ENCODE results near the gene YIPF2.
"Not testable (repeated sequence)": the region's sequence is repeated elsewhere in the genome, so short reads cannot be mapped to it uniquely, and the experiment has no call there.

YIPF2 gene

GRCh38 chr19:10960314-10961072 is 32.1 kb upstream of the YIPF2 start, which contains the start of gene SMARCA4:
TSS of gene SMARCA4 (plus strand) at chr19:10961030. CDS start at chr19:10984152, 23,122 bp downstream.
- ChIA-PET POLR2A (interaction anchor here (0.6 kb wide), 1 partner anchor 227 kb away, joined by 4 read pairs; no protein-coding TSS in a partner anchor), CTCF (interaction anchor here (0.7 kb wide), 1 partner anchor 18 kb away, joined by 3 read pairs; no protein-coding TSS in a partner anchor)
- Histone ChIP-seq H3K4me3 (ENCODE audit: control insufficient read depth in 1 of 7, extremely low read depth in 1 of 7, insufficient read depth in 4 of 7, low read depth in 2 of 7, low read length in 6 of 7) (peak within 1 kb of the TSS; percentile 71 to 97 (median 90)), H3K27ac (ENCODE audit: insufficient read depth in 1 of 2, low read depth in 1 of 2, low read length in 2 of 2, poor library complexity in 1 of 2, severe bottlenecking in 2 of 2) (peak within 1 kb of the TSS; percentile 85 to 96), H3K4me1 (ENCODE audit: control extremely low read depth in 1 of 4, control insufficient read depth in 4 of 4, insufficient read depth in 4 of 4, low read length in 3 of 4) (peaks cover 8 to 31% (median 21%) of the 10 kb centered on the region in 4 experiments), H3K27me3 (replicated peaks in 2 of 5; ENCODE audit: control insufficient read depth in 4 of 5, insufficient read depth in 5 of 5, low read length in 4 of 5) (no peaks in the 10 kb centered on the region), H3K9me3 (ENCODE audit: control extremely low read depth in 1 of 5, control insufficient read depth in 4 of 5, insufficient read depth in 2 of 5, low read depth in 1 of 5, low read length in 4 of 5) (no peaks in the 10 kb centered on the region), H3K36me3 (ENCODE audit: control insufficient read depth in 4 of 4, insufficient read depth in 4 of 4, low read length in 3 of 4) (peaks cover 0 to 3% (median 0%) of the 10 kb centered on the region in 4 experiments)
- WGBS (ENCODE audit: insufficient coverage) = 0% methylated on average over 76 of the region's 100 CpGs
- DNase-seq = peak; percentile 96 to 98 (median 97)

DNA sequence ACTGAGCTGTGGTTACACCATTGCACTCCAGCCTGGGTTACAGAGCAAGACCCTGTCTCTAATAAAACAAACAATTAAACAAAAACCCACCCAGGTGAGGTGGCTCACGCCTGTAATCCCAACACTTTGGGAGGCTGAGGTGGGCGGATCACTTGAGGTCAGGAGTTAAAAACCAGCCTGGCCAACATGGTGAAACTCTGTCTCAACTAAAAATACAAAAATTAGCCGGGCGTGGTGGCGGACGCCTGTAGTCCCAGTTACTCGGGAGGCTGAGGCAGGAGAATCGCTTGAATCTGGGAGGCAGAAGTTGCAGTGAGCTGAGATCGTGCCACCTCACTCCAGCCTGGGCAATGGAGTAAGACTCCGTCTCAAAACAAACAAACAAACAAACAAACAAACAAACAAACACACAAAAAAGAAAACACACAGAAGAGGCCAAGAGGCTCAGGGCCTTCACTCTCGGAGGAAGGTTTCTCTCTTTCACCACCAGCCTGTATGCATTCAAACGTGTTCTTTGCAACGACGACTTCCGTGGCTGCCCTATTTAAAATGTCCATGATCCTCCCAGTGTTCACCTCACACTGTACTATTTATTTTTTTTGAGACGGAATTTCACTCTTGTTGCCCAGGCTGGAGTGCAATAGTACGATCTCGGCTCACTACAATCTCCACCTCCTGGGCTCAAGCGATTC is 31.0 kb upstream of the YIPF2 start:
- POLR2A ChIA-PET = interaction anchor here (0.6 kb wide), 2 partner anchors 88 to 228 kb away, joined by 3 to 4 read pairs; no protein-coding TSS in a partner anchor
- H3K4me3 ChIP-seq (ENCODE audit: control insufficient read depth in 1 of 7, extremely low read depth in 1 of 7, insufficient read depth in 4 of 7, low read depth in 2 of 7, low read length in 6 of 7) = peak overlapping the region in 2 of 7 experiments; percentile 74 to 90
- H3K27me3 ChIP-seq (replicated peaks in 2 of 5; ENCODE audit: control insufficient read depth in 4 of 5, insufficient read depth in 5 of 5, low read length in 4 of 5); DNase-seq; H3K36me3 ChIP-seq (ENCODE audit: control insufficient read depth in 4 of 4, insufficient read depth in 4 of 4, low read length in 3 of 4); H3K9me3 ChIP-seq (ENCODE audit: control extremely low read depth in 1 of 5, control insufficient read depth in 4 of 5, insufficient read depth in 2 of 5, low read depth in 1 of 5, low read length in 4 of 5): not testable (repeated sequence)
- CTCF ChIA-PET = interaction anchor here (0.6 kb wide), 1 partner anchor 131 kb away, joined by 3 read pairs; no protein-coding TSS in a partner anchor
- peak overlapping the region in 1 of 2 experiments; percentile 96 for H3K27ac ChIP-seq (ENCODE audit: insufficient read depth in 1 of 2, low read depth in 1 of 2, low read length in 2 of 2, poor library complexity in 1 of 2, severe bottlenecking in 2 of 2)
- WGBS (ENCODE audit: insufficient coverage) = 95% methylated on average over 17 of the region's 19 CpGs
- H3K4me1 ChIP-seq (ENCODE audit: control extremely low read depth in 1 of 4, control insufficient read depth in 4 of 4, insufficient read depth in 4 of 4, low read length in 3 of 4) = peaks cover 8 to 28% (median 21%) of the 10 kb centered on the region in 4 experiments

DNA sequence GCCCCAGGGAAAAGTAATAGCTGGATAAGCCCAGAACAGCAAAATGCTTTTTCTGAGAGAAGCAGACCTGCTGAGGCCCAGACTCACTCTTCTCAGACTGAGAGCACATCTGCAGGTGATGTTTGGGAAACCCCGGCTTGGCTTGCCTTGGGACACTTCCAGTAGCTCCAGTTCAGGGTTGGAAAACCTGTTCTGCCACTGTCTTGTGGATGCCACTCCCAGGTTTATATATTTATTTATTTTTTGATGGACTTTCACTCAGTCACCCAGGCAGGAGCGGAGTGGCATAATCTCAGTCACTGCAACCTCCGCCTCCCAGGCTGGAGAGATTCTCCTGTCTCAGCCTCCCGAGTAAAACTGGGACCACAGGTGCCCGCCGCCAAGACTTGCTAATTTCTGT is 24.4 kb upstream of the YIPF2 start:
- POLR2A ChIA-PET = no interaction called here
- CTCF ChIA-PET = interaction anchor here (1.0 kb wide), 1 partner anchor 11 kb away, joined by 3 read pairs; no protein-coding TSS in a partner anchor
- no peak overlapping the region for H3K4me3 ChIP-seq (ENCODE audit: control insufficient read depth in 1 of 7, extremely low read depth in 1 of 7, insufficient read depth in 4 of 7, low read depth in 2 of 7, low read length in 6 of 7)
- no peaks in the 10 kb centered on the region for H3K27me3 ChIP-seq (replicated peaks in 2 of 5; ENCODE audit: control insufficient read depth in 4 of 5, insufficient read depth in 5 of 5, low read length in 4 of 5)
- no peaks in the 10 kb centered on the region for H3K4me1 ChIP-seq (ENCODE audit: control extremely low read depth in 1 of 4, control insufficient read depth in 4 of 4, insufficient read depth in 4 of 4, low read length in 3 of 4)
- no peak overlapping the region for H3K27ac ChIP-seq (ENCODE audit: insufficient read depth in 1 of 2, low read depth in 1 of 2, low read length in 2 of 2, poor library complexity in 1 of 2, severe bottlenecking in 2 of 2)
- 100% methylated on average over 6 of the region's 6 CpGs for WGBS (ENCODE audit: insufficient coverage)
- H3K36me3 ChIP-seq (ENCODE audit: control insufficient read depth in 4 of 4, insufficient read depth in 4 of 4, low read length in 3 of 4) = no peaks in the 10 kb centered on the region
- no peak for DNase-seq
- H3K9me3 ChIP-seq (ENCODE audit: control extremely low read depth in 1 of 5, control insufficient read depth in 4 of 5, insufficient read depth in 2 of 5, low read depth in 1 of 5, low read length in 4 of 5) = no peaks in the 10 kb centered on the region

- no peaks in the 10 kb centered on the region for H3K36me3 ChIP-seq (ENCODE audit: control insufficient read depth in 4 of 4, insufficient read depth in 4 of 4, low read length in 3 of 4)
- no peaks in the 10 kb centered on the region for H3K27me3 ChIP-seq (replicated peaks in 2 of 5; ENCODE audit: control insufficient read depth in 4 of 5, insufficient read depth in 5 of 5, low read length in 4 of 5)
- no peaks in the 10 kb centered on the region for H3K9me3 ChIP-seq (ENCODE audit: control extremely low read depth in 1 of 5, control insufficient read depth in 4 of 5, insufficient read depth in 2 of 5, low read depth in 1 of 5, low read length in 4 of 5)
- no peaks in the 10 kb centered on the region for H3K4me1 ChIP-seq (ENCODE audit: control extremely low read depth in 1 of 4, control insufficient read depth in 4 of 4, insufficient read depth in 4 of 4, low read length in 3 of 4)
- ChIA-PET CTCF (no interaction called here), POLR2A (no interaction called here)
- H3K4me3 ChIP-seq (ENCODE audit: control insufficient read depth in 1 of 7, extremely low read depth in 1 of 7, insufficient read depth in 4 of 7, low read depth in 2 of 7, low read length in 6 of 7) = no peak overlapping the region
- WGBS (ENCODE audit: insufficient coverage) = 100% methylated on average over 3 of the region's 6 CpGs
- H3K27ac ChIP-seq (ENCODE audit: insufficient read depth in 1 of 2, low read depth in 1 of 2, low read length in 2 of 2, poor library complexity in 1 of 2, severe bottlenecking in 2 of 2) = no peak overlapping the region
- no peak for DNase-seq
Measured at GRCh38 chr19:10946958-10947657, 18.7 kb upstream of the YIPF2 start.

- Histone ChIP-seq H3K4me1 (ENCODE audit: control extremely low read depth in 1 of 4, control insufficient read depth in 4 of 4, insufficient read depth in 4 of 4, low read length in 3 of 4) (no peaks in the 10 kb centered on the region), H3K4me3 (ENCODE audit: control insufficient read depth in 1 of 7, extremely low read depth in 1 of 7, insufficient read depth in 4 of 7, low read depth in 2 of 7, low read length in 6 of 7) (no peak overlapping the region), H3K27me3 (replicated peaks in 2 of 5; ENCODE audit: control insufficient read depth in 4 of 5, insufficient read depth in 5 of 5, low read length in 4 of 5) (no peaks in the 10 kb centered on the region), H3K36me3 (ENCODE audit: control insufficient read depth in 4 of 4, insufficient read depth in 4 of 4, low read length in 3 of 4) (no peaks in the 10 kb centered on the region), H3K27ac (ENCODE audit: insufficient read depth in 1 of 2, low read depth in 1 of 2, low read length in 2 of 2, poor library complexity in 1 of 2, severe bottlenecking in 2 of 2) (no peak overlapping the region), H3K9me3 (ENCODE audit: control extremely low read depth in 1 of 5, control insufficient read depth in 4 of 5, insufficient read depth in 2 of 5, low read depth in 1 of 5, low read length in 4 of 5) (no peaks in the 10 kb centered on the region)
- no peak for DNase-seq
- WGBS (ENCODE audit: insufficient coverage) = 100% methylated on average over 2 of the region's 4 CpGs
- ChIA-PET CTCF (interaction anchor here (1.2 to 1.6 kb wide), 4 partner anchors 9 to 63 kb away, joined by 4 to 7 read pairs (median 6); no protein-coding TSS in a partner anchor), POLR2A (interaction anchor here (0.7 kb wide), 1 partner anchor 449 kb away, joined by 4 read pairs; no protein-coding TSS in a partner anchor)
Measured at GRCh38 chr19:10945264-10945663, 16.8 kb upstream of the YIPF2 start.

GRCh38 chr19:10943412-10943811 is 15.0 kb upstream of the YIPF2 start:
- not testable (repeated sequence) for DNase-seq
- CTCF ChIA-PET = interaction anchor here (1.3 to 3.0 kb wide), 4 partner anchors 14 to 84 kb away, joined by 4 to 14 read pairs (median 7); no protein-coding TSS in a partner anchor

More at GRCh38 chr19:10943412-10943811, 15.0 kb upstream of the YIPF2 start:
- H3K27ac ChIP-seq (ENCODE audit: insufficient read depth in 1 of 2, low read depth in 1 of 2, low read length in 2 of 2, poor library complexity in 1 of 2, severe bottlenecking in 2 of 2); H3K27me3 ChIP-seq (replicated peaks in 2 of 5; ENCODE audit: control insufficient read depth in 4 of 5, insufficient read depth in 5 of 5, low read length in 4 of 5); H3K9me3 ChIP-seq (ENCODE audit: control extremely low read depth in 1 of 5, control insufficient read depth in 4 of 5, insufficient read depth in 2 of 5, low read depth in 1 of 5, low read length in 4 of 5); H3K4me1 ChIP-seq (ENCODE audit: control extremely low read depth in 1 of 4, control insufficient read depth in 4 of 4, insufficient read depth in 4 of 4, low read length in 3 of 4); H3K4me3 ChIP-seq (ENCODE audit: control insufficient read depth in 1 of 7, extremely low read depth in 1 of 7, insufficient read depth in 4 of 7, low read depth in 2 of 7, low read length in 6 of 7); POLR2A ChIA-PET; H3K36me3 ChIP-seq (ENCODE audit: control insufficient read depth in 4 of 4, insufficient read depth in 4 of 4, low read length in 3 of 4): not testable (repeated sequence)
- no CpG with 5 or more reads among the region's 4 CpGs for WGBS (ENCODE audit: insufficient coverage)

All from common myeloid progenitor, CD34-positive (primary cell).